Islet precursor cell (in vitro differentiated cells): ENCODE measurements around the gene CDC37L1.

ENCODE experiments used
- DNase-seq: peaks from one replicate; pipeline ENCODE4 v3.0.0-alpha.2; 2018

CDC37L1 gene

DNA sequence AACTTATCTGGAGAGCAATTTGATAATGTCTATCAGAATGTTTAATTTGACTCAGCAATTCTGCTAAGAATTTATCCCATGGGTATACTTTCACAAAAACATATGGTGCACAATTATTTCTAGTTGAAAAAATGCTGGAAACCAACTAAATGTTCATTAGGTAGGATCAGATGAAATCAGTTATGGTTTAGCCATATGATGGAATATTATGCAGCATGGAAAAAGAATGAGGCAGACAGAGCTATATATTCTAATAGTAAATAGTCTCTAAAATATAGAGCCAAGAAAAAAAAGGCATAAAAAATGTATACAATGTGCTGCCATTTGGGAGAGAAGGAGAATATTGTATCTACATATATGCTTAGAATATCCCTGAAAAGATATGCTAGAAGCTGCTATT lies 9.5 kb upstream of the CDC37L1 start:
- DNase-seq: no peak

DNA sequence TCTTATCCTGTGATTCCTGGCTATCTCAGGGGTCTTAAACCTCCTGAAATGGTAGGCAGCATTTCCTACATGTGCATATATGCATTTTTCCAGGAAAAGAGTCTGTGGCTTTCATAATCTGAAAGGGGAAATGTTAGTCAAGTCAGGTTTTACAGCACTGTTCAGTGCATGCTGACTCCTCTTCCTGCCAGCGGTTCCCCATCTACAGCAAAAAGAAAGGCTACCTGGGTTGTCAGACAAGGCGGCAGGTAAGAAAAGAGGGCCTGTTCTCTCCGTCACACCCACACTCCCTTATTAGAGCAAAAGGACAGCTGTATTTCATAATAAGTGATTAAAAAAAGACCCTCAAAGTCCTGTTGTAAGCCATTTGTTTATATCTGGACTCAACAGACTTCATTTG lies 8.8 kb upstream of the CDC37L1 start:
- DNase-seq: no peak

- DNase-seq: no peak
Observed at GRCh38 chr9:4671737-4672136, 7.6 kb upstream of the CDC37L1 start.

- no peak for DNase-seq
Observed at GRCh38 chr9:4674783-4675182, 4.6 kb upstream of the CDC37L1 start.

DNA sequence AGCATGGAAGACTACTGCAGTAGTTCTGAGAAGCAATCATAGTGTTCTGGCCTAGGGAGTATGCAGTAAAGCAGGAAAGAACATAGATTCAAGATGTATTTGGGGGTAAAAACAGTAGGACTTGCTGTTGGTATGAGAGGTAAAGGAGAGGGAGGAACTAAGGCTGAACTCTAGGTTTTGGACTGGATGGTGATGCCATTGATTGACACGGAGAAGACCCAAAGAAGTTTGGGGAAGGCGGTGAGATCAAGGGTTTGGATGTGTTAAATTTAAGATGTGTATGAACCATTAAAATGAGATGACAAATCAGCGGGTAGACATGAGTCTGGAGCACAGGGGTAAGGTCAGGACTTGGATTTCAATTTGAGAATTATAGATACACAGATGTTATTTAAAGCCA lies 2.0 kb upstream of the CDC37L1 start:
- no peak for DNase-seq

DNA sequence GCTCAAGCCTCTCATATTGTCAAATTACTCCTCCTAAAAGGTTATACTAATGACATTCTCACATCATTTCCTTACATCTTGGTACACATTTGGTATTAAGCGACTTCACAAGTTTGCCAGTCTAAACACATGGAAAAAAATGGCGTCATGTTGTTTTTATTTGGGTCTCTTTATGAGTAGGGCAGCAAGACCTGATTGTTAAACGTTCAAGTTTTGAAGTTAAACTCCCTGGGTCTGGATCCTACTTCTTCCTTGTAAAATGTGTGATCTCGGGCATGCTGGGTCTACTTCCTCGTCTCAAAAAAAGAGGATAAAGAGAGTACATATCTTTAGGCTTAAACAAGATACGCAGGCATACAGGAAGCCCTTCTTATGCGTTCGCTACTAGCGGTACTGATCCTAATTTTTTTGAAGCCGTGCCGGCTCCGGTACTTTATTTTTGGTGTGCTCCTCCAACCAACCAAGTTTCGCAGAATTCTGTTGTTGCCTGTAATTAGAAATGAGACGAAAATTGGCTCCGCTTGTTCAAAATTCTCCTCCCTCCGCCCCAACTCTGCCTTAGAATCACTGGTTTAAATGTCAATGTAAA lies 596 bp upstream of the CDC37L1 start:
- DNase-seq: no peak

- DNase-seq: no peak
Observed at GRCh38 chr9:4680173-4680525, 780 bp downstream of the CDC37L1 start.

DNA sequence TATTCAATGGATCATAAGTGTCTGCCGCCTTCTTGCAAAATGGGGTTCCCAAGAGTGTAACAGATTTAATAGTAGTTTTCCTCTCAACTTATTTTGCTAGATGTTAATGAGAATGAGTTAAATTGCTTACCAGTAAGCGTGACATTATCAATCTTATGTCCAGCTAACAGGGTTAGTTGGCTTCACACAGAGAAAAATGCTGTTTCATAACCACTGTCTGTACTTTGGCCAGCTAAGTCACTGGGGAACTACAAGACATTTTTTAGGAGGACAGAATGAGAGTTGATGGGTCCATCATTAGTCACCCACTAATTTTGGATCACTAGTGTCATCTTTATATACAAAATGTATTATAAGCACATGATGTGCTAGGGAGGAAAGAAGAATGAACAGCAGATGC lies 1.4 kb downstream of the CDC37L1 start:
- no peak for DNase-seq

- DNase-seq: no peak
Observed at GRCh38 chr9:4684820-4685219, 5.5 kb downstream of the CDC37L1 start.

GRCh38 chr9:4686112-4686511 lies 6.7 kb downstream of the CDC37L1 start:
- no peak for DNase-seq

DNA sequence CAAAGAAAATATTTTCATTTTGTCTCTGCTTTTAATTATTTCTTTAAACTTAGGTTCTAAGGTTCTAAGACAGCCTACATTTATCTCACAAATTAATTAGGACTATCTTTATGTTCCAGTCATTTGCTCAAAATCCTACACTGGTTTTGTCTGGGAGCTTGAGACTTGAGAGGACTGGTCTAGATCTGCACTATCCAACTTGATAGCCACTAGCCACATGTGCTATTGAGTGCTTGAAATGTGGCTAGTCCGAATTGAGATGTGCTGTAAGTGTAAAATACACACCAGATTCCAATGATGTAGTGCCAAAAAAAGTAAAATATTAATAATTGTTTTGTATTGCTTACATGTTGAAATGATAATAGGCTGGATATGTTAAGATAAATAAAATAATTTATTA lies 7.2 kb downstream of the CDC37L1 start:
- no peak for DNase-seq

DNA sequence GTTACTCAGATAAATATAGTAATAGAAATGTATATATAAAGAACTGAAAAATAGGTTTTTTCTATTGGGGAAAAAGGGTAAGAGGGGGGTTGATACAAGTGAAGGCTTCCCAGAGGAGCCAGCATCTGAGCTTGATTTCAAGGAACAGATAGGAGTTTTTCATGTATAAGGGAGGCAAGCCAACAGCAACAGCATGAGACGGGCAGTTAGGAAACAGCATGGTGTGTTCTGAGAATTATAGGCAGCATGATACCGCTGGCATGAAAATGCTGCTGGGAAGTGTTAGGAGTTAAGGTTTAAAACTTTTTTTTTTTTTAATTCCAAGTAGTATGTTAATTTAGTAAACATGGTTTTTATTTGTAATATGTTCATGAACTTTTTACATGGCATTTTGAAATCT lies 9.7 kb downstream of the CDC37L1 start:
- DNase-seq: no peak

DNA sequence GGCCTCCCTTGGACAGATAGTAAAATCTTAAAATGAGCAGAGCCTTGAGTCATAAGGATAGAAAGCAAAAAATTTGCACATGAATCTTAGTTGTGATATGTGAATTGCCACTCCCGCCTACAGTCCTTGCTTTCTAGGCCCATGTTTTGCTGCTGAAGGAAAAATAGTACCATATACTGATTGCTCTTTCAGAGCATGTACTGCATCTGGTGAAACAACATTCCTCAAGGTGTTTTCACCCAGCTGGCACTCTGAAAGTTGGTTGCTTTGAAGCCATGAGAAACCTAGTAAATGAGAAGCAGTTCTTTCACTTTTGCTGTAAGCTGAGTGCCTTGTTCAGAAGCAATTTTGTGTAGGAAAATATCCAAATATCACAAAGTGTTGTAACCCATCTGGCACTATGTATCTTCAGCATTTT lies 10.3 kb downstream of the CDC37L1 start:
- no peak for DNase-seq

DNA sequence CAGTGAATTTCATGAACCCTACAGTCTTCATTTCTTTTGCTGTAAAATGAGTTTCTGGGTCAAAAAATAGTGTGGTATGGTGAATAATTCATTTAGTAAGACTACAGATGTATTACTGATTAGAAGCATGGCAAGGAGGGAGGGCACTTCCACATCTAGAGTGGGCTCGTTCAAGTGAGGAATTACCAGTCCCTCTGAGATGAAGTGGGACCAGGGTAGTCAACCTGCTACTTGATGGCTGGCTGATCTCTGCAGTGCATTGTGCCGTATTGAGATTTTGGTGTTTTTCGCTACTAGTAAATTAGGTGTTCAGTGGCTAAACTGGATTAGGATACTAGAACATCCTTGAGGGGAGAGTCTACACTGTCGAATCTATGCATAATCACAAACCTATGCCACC lies 10.8 kb downstream of the CDC37L1 start:
- DNase-seq: no peak

DNA sequence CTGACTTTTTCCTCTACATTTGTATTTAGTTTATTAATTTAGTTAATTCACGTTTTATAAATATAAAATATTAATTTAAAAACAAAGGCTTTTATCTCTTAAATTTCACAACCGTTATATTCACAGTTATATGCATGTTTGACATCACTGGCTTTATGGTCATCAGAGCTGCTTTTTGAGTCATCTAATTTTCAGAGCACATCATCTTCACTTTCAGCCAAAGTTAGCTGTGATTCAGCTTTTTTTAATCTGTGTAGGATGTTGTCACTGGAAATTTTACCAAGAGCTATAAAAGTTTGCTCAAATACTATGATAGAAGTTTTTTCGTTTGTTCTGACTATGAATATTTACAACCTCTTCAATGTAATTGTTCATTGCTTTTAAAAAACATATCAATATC lies 12.4 kb downstream of the CDC37L1 start:
- DNase-seq: no peak

DNA sequence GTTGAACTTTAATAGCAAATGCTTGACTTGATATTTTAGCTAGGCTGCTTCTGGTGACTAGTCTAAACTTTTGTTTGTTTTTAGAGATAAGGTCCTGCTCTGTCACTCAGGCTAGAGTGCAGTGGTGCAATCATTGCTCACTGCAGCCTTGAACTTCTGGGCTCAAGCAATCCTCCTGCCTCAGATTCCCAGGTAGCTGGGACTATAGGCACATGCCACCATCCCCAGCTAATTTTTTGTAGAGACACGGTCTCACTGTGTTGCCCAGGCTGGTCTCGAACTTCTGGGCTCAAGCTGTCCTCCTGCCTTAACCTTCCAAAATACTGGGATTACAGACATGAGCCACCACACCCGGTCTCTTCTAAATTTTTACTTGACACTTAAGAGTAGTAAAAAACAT lies 20.7 kb downstream of the CDC37L1 start:
- DNase-seq: no peak

DNA sequence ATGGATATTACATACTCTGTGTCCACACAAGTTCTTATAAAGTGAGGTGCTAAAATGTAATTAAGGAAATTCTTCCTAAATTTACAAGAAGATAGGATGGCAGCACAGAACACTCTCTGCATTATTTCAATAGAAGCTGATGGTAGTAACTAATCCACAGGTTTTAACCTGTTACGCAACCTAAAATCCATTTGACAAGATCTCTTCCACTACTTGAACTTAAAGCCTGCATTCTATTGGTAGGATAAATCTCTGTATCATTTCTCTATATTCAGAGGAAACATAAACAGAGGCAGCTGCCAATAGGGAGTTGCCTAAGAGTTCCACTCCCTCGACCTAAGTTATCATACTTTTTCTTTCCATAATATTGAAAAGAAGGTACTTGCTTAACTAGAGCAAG lies 21.6 kb downstream of the CDC37L1 start:
- DNase-seq: no peak

GRCh38 chr9:4701526-4701925 lies 22.2 kb downstream of the CDC37L1 start:
- no peak for DNase-seq

DNA sequence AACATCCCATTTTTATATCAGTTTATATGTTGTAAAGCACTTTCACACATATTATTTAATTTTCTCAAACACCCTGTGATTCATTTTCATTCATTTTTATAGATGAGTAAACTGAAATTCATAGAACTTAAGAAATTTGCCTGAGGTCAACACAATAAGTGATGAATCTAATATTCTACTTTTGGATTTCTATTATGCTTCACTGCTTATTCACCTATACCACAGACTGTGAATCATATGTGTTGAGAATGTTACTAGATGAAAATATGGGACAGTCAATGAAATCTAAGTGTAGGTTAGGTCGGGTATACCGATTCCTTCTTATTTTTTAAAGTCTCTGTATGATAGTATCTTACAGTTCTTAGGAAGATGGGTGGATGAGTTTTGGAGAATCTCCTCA lies 24.8 kb downstream of the CDC37L1 start:
- DNase-seq: no peak

DNA sequence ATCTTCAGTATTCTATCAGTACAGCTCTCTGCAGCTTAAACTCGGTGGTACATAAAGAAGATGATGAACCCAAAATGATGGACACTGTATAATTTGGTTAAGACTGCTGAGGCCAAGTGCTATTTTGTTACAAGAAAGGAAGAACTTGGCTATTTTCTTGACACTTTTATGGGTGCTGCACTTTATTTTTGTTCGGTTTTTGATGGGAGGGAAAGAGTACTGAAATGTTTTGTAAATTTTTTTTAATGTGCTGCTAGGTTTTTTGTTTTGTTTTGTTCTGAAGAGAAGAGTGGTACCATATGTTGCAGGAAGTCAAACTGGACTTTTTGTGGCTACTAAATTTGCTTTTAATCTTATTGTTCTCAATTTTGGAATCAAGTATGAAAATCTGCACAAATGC lies 26.7 kb downstream of the CDC37L1 start:
- no peak for DNase-seq

- no peak for DNase-seq
Observed at GRCh38 chr9:4706971-4707622, 27.7 kb downstream of the CDC37L1 start.

GRCh38 chr9:4709380-4709779 lies 30.0 kb downstream of the CDC37L1 start:
- no peak for DNase-seq

GRCh38 chr9:4713849-4714248 lies 34.5 kb downstream of the CDC37L1 start:
- DNase-seq: no peak

DNA sequence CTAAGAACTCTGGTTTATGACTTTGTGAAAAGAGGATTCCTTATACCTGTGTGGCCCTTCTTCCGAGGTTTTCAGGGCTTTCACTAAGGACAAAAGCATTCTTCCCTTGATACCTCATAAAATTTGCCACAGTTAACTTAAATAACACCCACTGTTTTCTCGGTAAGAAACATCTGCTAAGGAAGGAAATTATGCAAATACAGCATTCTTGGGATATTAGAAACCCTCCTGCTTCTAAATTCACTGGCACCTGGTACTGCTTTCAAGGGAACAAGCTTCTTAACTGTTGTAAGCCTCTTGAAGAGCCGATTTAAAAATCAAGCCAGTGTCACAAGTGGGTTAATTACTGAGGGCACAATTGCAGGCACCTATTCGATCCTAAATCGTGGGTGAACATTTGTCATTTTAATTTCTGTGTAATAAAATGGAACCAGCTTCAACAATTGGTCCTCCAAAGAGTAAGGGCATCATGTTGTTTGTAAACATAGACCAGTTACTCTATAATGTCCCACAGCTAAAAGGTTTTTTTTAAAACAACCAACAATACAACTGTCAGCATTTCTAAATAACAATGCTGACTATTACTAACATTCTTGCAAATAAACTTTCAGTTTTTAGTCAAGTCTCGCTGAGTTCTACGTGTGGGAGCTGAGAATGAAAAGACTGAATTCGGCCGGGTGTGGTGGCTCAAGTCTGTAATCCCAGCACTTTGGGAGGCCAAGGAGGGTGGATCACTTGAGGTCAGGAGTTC lies 35.1 kb downstream of the CDC37L1 start:
- no peak for DNase-seq

DNA sequence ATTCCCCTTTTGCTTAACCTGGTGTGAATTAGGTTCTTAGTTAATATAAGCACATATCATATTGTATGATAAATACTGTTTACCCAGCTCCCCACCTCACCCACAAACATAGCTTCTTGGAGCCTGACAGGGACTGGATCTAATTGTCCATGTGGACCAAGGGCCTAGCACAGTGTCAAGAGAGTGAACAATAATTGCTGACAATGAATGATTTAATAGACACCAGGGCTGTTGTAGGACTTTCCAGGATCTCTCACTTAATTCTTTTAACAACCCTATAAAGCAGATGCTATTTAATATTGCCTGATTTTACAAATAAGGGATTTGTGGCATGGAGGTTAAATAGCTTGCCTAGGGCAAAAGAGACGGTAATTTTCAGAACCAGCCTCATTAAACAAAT lies 36.8 kb downstream of the CDC37L1 start:
- no peak for DNase-seq
